ENCODE measurements around the gene ZXDC. TPM values are rescaled to one million over a fixed set of nuclear protein-coding genes. Genes with fewer than 3 reads are reported as not detected.

Gene ZXDC
- total and polyA plus RNA-seq, 2 donors from 2014 or later = 11.4 to 44.8 TPM

GRCh38 chr3:126390201-126390600 is 85.5 kb downstream of the ZXDC start:
- FAIRE-seq (no peak), DNase-seq (no peak)
- intact Hi-C loops (cut with DNase I) = loop anchor here (10.0 kb wide), 1 partner anchor 135 kb away; no protein-coding TSS in a partner anchor
- no peak overlapping the region for H3K9ac ChIP-seq (ENCODE audit: low read length in 3 of 3)
- no peak for TF ChIP-seq CTCF (IDR thresholded peaks at IDR 0.05; ENCODE audit: borderline replicate concordance, extremely low read depth, insufficient read depth)
- H3K4me3 ChIP-seq (ENCODE audit: low read length in 3 of 3) = no peak overlapping the region
- no peak overlapping the region for H3K27ac ChIP-seq (ENCODE audit: low read depth in 2 of 2, low read length in 2 of 2)
- H3K27me3 ChIP-seq (ENCODE audit: control insufficient read depth, insufficient read depth, low read length) = no peaks in the 10 kb centered on the region
- no peaks in the 10 kb centered on the region for H3K36me3 ChIP-seq (ENCODE audit: control insufficient read depth in 2 of 3, insufficient read depth in 3 of 3, low read length in 3 of 3)
- H3K4me1 ChIP-seq (ENCODE audit: control insufficient read depth in 2 of 3, insufficient read depth in 2 of 3, low read depth in 1 of 3, low read length in 3 of 3) = peaks cover 0 to 4% (median 0%) of the 10 kb centered on the region in 3 donors
- no peaks in the 10 kb centered on the region for H3K9me3 ChIP-seq (ENCODE audit: control insufficient read depth in 2 of 3, insufficient read depth in 1 of 3, low read length in 3 of 3)

- H3K36me3 ChIP-seq (ENCODE audit: control insufficient read depth in 2 of 3, insufficient read depth in 3 of 3, low read length in 3 of 3) = no peaks in the 10 kb centered on the region
- peak overlapping the region in 1 of 2 donors; percentile 59 for H3K27ac ChIP-seq (ENCODE audit: low read depth in 2 of 2, low read length in 2 of 2)
- peak overlapping the region in 1 of 3 donors; percentile 53 for H3K4me3 ChIP-seq (ENCODE audit: low read length in 3 of 3)
- intact Hi-C loops (cut with DNase I) = loop anchor here (10.0 kb wide), 1 partner anchor 135 kb away; no protein-coding TSS in a partner anchor
- FAIRE-seq (no peak), DNase-seq (peak in 1 of 5 donors; percentile 56)
- peak overlapping the region in 1 of 3 donors; percentile 35 for H3K9ac ChIP-seq (ENCODE audit: low read length in 3 of 3)
- H3K9me3 ChIP-seq (ENCODE audit: control insufficient read depth in 2 of 3, insufficient read depth in 1 of 3, low read length in 3 of 3) = no peaks in the 10 kb centered on the region
- TF ChIP-seq CTCF (IDR thresholded peaks at IDR 0.05; ENCODE audit: borderline replicate concordance, extremely low read depth, insufficient read depth) = no peak
- H3K27me3 ChIP-seq (ENCODE audit: control insufficient read depth, insufficient read depth, low read length) = no peaks in the 10 kb centered on the region
- H3K4me1 ChIP-seq (ENCODE audit: control insufficient read depth in 2 of 3, insufficient read depth in 2 of 3, low read depth in 1 of 3, low read length in 3 of 3) = peaks cover 0 to 4% (median 0%) of the 10 kb centered on the region in 3 donors
These were observed 85.9 kb downstream of the ZXDC start for GRCh38 chr3:126389794-126390146.

- DNase-seq = peak; percentile 89 to 97 (median 92)
- Histone ChIP-seq H3K36me3 (ENCODE audit: control insufficient read depth in 2 of 3, insufficient read depth in 3 of 3, low read length in 3 of 3) (no peaks in the 10 kb centered on the region), H3K9me3 (ENCODE audit: control insufficient read depth in 2 of 3, insufficient read depth in 1 of 3, low read length in 3 of 3) (no peaks in the 10 kb centered on the region), H3K4me3 (ENCODE audit: low read length in 3 of 3) (peak overlapping the region in 2 of 3 donors; percentile 49 to 53), H3K9ac (ENCODE audit: low read length in 3 of 3) (peak overlapping the region in 2 of 3 donors; percentile 44 to 78), H3K27me3 (ENCODE audit: control insufficient read depth, insufficient read depth, low read length) (no peaks in the 10 kb centered on the region), H3K4me1 (ENCODE audit: control insufficient read depth in 2 of 3, insufficient read depth in 2 of 3, low read depth in 1 of 3, low read length in 3 of 3) (peaks cover 0 to 4% (median 0%) of the 10 kb centered on the region in 3 donors), H3K27ac (ENCODE audit: low read depth in 2 of 2, low read length in 2 of 2) (peak overlapping the region; percentile 59 to 67)
- peak; percentile 100 for TF ChIP-seq CTCF (IDR thresholded peaks at IDR 0.05; ENCODE audit: borderline replicate concordance, extremely low read depth, insufficient read depth)
- intact Hi-C loops (cut with DNase I) = no loop called here
- FAIRE-seq = no peak
These were observed 86.4 kb downstream of the ZXDC start for GRCh38 chr3:126389112-126389793.

Other genes starting within 250 kb of the ZXDC start
- gene KLF15, start 118.5 kb downstream of the ZXDC start, total RNA-seq = 22.9 TPM
- gene KLF15, start 118.5 kb downstream of the ZXDC start, polyA plus RNA-seq (ENCODE audit: insufficient read depth, low read depth, low replicate concordance) = 30.0 TPM
- gene CFAP100, start 81.0 kb downstream of the ZXDC start, total RNA-seq = not detected
- 0.60 TPM for gene CFAP100, start 81.0 kb downstream of the ZXDC start, polyA plus RNA-seq (ENCODE audit: insufficient read depth, low read depth, low replicate concordance)
- not detected for gene UROC1, start 41.9 kb upstream of the ZXDC start, total RNA-seq
- not detected for gene UROC1, start 41.9 kb upstream of the ZXDC start, polyA plus RNA-seq (ENCODE audit: insufficient read depth, low read depth, low replicate concordance)
- gene CHST13, start 48.3 kb upstream of the ZXDC start, total RNA-seq = 3.3 TPM
- 7.0 TPM for gene CHST13, start 48.3 kb upstream of the ZXDC start, polyA plus RNA-seq (ENCODE audit: insufficient read depth, low read depth, low replicate concordance)
- not detected for gene C3orf22, start 83.0 kb upstream of the ZXDC start, total RNA-seq
- gene C3orf22, start 83.0 kb upstream of the ZXDC start, polyA plus RNA-seq (ENCODE audit: insufficient read depth, low read depth, low replicate concordance) = not detected
- 12.1 TPM for gene TXNRD3, start 179.2 kb upstream of the ZXDC start, total RNA-seq
- gene TXNRD3, start 179.2 kb upstream of the ZXDC start, polyA plus RNA-seq (ENCODE audit: insufficient read depth, low read depth, low replicate concordance) = 10.8 TPM
- gene CHCHD6, start 228.3 kb upstream of the ZXDC start, total RNA-seq = 10.7 TPM
- gene CHCHD6, start 228.3 kb upstream of the ZXDC start, polyA plus RNA-seq (ENCODE audit: insufficient read depth, low read depth, low replicate concordance) = 35.2 TPM